Measurements from ENCODE around the gene IDH2. TPM values are rescaled to one million over a fixed set of nuclear protein-coding genes. Genes with fewer than 3 reads are reported as not detected.
"Not testable (repeated sequence)": the region's sequence is repeated elsewhere in the genome, so short reads cannot be mapped to it uniquely, and the experiment has no call there.

The IDH2 gene
- 10 to 100 TPM; 45.0 to 48.8 TPM for total RNA-seq
- 37.8 to 52.3 reads per million in 2 donors for total RNA-seq

DNA sequence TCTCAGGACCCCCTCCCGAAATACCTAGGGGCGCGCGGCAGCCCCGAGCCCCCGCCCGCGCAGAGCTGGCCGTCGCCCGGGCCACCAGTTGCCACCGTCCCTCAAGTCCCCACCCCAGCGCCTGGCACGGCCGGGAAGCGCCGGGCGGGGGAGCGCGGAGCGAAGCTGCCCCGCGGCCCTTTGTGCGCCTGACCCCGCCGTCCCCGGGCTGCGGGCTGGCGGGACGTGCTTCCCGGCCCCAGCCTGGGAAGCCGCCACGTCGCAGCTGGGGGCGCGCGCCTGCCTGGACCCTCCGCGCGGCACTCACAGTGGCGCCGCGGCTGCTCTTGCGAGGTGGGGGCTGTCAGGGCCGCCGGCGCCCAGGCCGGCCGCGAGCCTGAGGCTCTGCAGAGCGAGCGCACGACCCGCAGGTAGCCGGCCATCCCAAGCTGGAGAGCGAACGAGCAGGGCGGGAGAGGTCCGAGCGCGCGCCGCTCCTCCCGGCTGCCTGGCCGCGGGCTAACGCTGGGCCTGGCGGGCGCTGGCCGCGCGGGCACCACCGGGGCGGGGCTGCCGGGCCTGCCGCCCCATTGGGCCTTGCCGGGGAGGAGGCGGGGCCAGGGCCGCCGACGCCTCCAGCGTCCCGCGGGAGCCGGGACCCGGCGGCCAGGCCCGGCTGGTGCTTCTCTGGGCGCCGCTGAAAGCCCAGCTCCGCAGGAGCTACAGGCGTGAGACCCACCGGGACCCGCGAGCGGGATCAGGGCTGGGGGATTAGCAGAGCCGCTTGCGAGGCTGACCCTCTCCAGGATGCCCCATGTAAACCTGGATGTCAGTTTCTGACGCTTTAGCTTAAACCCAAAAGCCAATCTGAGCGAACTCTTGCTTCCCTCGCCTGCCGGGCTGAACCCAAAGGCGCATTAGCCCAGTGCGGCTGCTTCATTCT is at the start of gene IDH2:
IDH2 (minus strand) TSS at position 500 of the 922 bp plus-strand sequence; CDS start at position 422, 78 bp downstream.
- Mint-ChIP-seq H3K4me1 (peaks cover 43% of the 10 kb centered on the region), H3K27me3 (no peaks in the 10 kb centered on the region), H3K27ac (peak within 1 kb of the TSS; percentile 98), H3K36me3 (ENCODE audit: low read depth) (no peaks in the 10 kb centered on the region), H3K4me3 (peak within 1 kb of the TSS; percentile 88)
- ATAC-seq (peak; percentile 81), DNase-seq (peak; percentile 57 to 76 (median 68))
- H3K9me3 ChIP-seq (ENCODE audit: control insufficient read depth, low read length, poor library complexity, severe bottlenecking): no peaks in the 10 kb centered on the region

DNA sequence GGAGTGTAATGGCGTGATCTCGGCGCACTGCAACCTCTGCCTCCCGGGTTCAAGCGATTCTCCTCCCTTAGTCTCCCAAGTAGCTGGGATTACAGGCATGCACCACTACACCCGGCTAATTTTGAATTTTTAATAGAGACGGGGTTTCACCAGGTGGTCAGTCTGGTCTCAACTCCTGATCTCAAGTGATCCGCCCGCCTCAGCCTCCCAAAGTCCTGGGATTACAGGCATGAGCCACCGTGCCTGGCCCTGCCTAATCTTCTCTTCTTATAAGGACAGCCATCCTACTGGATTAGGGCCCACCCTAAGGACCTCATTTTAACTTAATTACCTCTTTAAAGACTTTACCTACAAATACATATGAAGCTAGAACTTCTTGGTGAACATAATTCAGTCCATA is 48.3 kb upstream of the IDH2 start:
- DNase-seq; H3K4me1 Mint-ChIP-seq; H3K36me3 Mint-ChIP-seq (ENCODE audit: low read depth); ATAC-seq; H3K4me3 Mint-ChIP-seq; H3K27ac Mint-ChIP-seq; H3K9me3 ChIP-seq (ENCODE audit: control insufficient read depth, low read length, poor library complexity, severe bottlenecking); H3K27me3 Mint-ChIP-seq: not testable (repeated sequence)

GRCh38 chr15:90149609-90150340 is 47.5 kb upstream of the IDH2 start:
- ATAC-seq (no peak), DNase-seq (no peak)
- Mint-ChIP-seq H3K27ac (no peak overlapping the region), H3K36me3 (ENCODE audit: low read depth) (no peaks in the 10 kb centered on the region), H3K4me1 (peaks cover 4% of the 10 kb centered on the region), H3K27me3 (no peaks in the 10 kb centered on the region), H3K4me3 (no peak overlapping the region)
- H3K9me3 ChIP-seq (ENCODE audit: control insufficient read depth, low read length, poor library complexity, severe bottlenecking): no peaks in the 10 kb centered on the region

GRCh38 chr15:90146198-90146761 is 44.0 kb upstream of the IDH2 start:
- not testable (repeated sequence) for H3K27me3 Mint-ChIP-seq; H3K9me3 ChIP-seq (ENCODE audit: control insufficient read depth, low read length, poor library complexity, severe bottlenecking); ATAC-seq; H3K4me1 Mint-ChIP-seq; DNase-seq; H3K4me3 Mint-ChIP-seq; H3K36me3 Mint-ChIP-seq (ENCODE audit: low read depth); H3K27ac Mint-ChIP-seq

GRCh38 chr15:90145761-90146160 is 43.5 kb upstream of the IDH2 start:
- ATAC-seq: no peak

DNA sequence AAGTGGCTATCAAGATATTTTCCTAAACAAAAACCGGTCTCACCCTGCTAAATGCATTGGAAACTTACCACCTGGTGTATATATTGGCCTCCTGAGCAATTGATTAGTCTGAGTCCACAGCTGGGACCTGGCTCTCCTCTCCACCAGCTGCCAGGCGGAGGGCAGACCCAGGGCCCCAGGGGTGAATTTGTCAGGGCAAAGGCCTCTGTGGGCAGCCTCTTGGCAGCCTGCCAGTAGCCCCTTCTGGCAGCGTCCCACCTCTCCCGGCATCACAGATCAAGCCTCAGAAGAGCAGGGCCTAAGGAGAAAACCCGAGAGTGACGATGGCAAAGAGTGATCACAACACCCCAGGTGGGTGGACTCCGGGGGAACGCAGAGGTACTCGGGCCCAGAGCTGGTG is 43.0 kb upstream of the IDH2 start:
- DNase-seq (no peak), ATAC-seq (no peak)
- no peak overlapping the region for H3K27ac Mint-ChIP-seq
- no peaks in the 10 kb centered on the region for H3K36me3 Mint-ChIP-seq (ENCODE audit: low read depth)
- H3K9me3 ChIP-seq (ENCODE audit: control insufficient read depth, low read length, poor library complexity, severe bottlenecking): no peaks in the 10 kb centered on the region
- H3K27me3 Mint-ChIP-seq: no peaks in the 10 kb centered on the region
- peaks cover 12% of the 10 kb centered on the region for H3K4me1 Mint-ChIP-seq
- no peak overlapping the region for H3K4me3 Mint-ChIP-seq

More at GRCh38 chr15:90145761-90146160, 43.5 kb upstream of the IDH2 start:
- Mint-ChIP-seq H3K27me3 (no peaks in the 10 kb centered on the region), H3K36me3 (ENCODE audit: low read depth) (no peaks in the 10 kb centered on the region), H3K4me3 (no peak overlapping the region), H3K27ac (no peak overlapping the region), H3K4me1 (peaks cover 12% of the 10 kb centered on the region)
- no peak for DNase-seq
- H3K9me3 ChIP-seq (ENCODE audit: control insufficient read depth, low read length, poor library complexity, severe bottlenecking): no peaks in the 10 kb centered on the region

GRCh38 chr15:90143166-90143655 is 40.9 kb upstream of the IDH2 start:
- H3K4me3 Mint-ChIP-seq: no peak overlapping the region
- H3K4me1 Mint-ChIP-seq: peaks cover 17% of the 10 kb centered on the region
- H3K9me3 ChIP-seq (ENCODE audit: control insufficient read depth, low read length, poor library complexity, severe bottlenecking): peaks cover 5% of the 10 kb centered on the region
- ATAC-seq (peak; percentile 76), DNase-seq (peak; percentile 32 to 56 (median 34))
- H3K27me3 Mint-ChIP-seq: no peaks in the 10 kb centered on the region
- H3K27ac Mint-ChIP-seq: peak overlapping the region; percentile 76
- H3K36me3 Mint-ChIP-seq (ENCODE audit: low read depth): no peaks in the 10 kb centered on the region

- H3K27ac Mint-ChIP-seq: peak overlapping the region; percentile 76
- H3K27me3 Mint-ChIP-seq: no peaks in the 10 kb centered on the region
- peak; percentile 93 for ATAC-seq
- H3K4me1 Mint-ChIP-seq: peaks cover 17% of the 10 kb centered on the region
- peaks cover 5% of the 10 kb centered on the region for H3K9me3 ChIP-seq (ENCODE audit: control insufficient read depth, low read length, poor library complexity, severe bottlenecking)
- no peaks in the 10 kb centered on the region for H3K36me3 Mint-ChIP-seq (ENCODE audit: low read depth)
- H3K4me3 Mint-ChIP-seq: peak overlapping the region; percentile 58
- peak in 2 of 3 donors; percentile 36 to 37 for DNase-seq
Measured at GRCh38 chr15:90142216-90143165, 40.2 kb upstream of the IDH2 start.

DNA sequence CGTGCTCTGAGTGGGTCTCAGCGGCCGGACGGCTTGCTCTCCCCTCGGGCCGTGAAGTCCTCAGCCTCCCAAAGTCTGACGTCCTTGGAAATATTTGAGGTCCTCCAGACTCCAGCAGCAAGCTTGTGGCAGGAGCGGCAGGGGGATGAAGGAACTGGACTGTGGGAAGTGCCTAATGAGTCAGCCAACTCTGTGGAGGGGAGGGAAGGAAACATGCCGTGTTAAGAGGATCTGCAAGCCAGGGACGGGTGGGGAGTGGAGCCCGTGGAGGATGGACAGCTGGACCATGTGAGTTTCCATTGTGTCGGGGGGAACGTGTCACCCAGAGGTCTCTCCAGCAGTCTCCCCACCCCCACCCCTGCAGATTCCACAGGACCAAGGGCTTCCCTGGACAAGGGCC is 39.4 kb upstream of the IDH2 start:
- Mint-ChIP-seq H3K27me3 (no peaks in the 10 kb centered on the region), H3K36me3 (ENCODE audit: low read depth) (no peaks in the 10 kb centered on the region), H3K4me3 (peak overlapping the region; percentile 58), H3K4me1 (peaks cover 17% of the 10 kb centered on the region), H3K27ac (peak overlapping the region; percentile 76)
- DNase-seq: no peak
- peaks cover 5% of the 10 kb centered on the region for H3K9me3 ChIP-seq (ENCODE audit: control insufficient read depth, low read length, poor library complexity, severe bottlenecking)
- no peak for ATAC-seq

DNA sequence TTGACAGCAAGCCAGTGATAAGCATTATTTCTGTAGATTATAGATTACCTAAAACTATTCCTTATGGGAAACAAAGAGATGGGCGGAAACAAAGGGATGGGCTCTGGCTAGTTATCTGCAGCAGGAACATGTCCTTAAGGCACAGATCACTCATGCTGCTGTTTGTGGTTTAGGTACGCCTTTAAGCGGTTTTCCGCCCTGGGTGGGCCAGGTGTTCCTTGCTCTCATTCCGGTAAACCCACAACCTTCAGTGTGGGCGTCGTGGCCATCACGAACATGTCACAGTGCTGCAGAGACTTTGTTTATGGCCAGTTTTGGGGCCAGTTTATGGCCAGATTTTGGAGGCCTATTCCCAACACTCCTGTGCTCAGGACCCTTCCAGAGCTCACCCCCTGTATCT is 37.3 kb upstream of the IDH2 start:
- not testable (repeated sequence) for H3K9me3 ChIP-seq (ENCODE audit: control insufficient read depth, low read length, poor library complexity, severe bottlenecking); H3K4me3 Mint-ChIP-seq; DNase-seq; H3K36me3 Mint-ChIP-seq (ENCODE audit: low read depth); ATAC-seq; H3K27ac Mint-ChIP-seq; H3K27me3 Mint-ChIP-seq
- H3K4me1 Mint-ChIP-seq: peaks cover 15% of the 10 kb centered on the region

GRCh38 chr15:90138071-90138833 is 36.0 kb upstream of the IDH2 start:
- Mint-ChIP-seq H3K27me3 (no peaks in the 10 kb centered on the region), H3K4me3 (no peak overlapping the region), H3K4me1 (peaks cover 16% of the 10 kb centered on the region), H3K36me3 (ENCODE audit: low read depth) (peaks cover 6% of the 10 kb centered on the region), H3K27ac (no peak overlapping the region)
- peaks cover 5% of the 10 kb centered on the region for H3K9me3 ChIP-seq (ENCODE audit: control insufficient read depth, low read length, poor library complexity, severe bottlenecking)
- DNase-seq (no peak), ATAC-seq (no peak)

DNA sequence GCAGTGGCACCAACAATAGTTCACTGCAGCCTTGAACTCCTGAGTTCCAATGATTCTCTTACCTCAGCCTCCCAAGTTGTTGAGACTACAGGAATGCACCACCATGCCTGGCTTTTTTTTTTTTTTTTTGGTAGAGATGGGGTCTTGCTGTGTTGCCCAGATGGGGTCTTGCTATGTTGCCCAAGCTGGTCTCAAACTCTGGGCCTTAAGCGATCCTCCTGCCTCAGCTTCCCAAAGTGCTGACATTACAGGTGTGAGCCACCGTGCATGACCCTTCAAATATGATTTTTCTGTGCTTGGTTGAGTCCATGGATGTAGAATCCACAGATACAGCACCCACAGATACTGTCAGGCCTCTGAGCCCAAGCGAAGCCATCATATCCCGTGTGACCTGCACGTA is 30.2 kb upstream of the IDH2 start:
- no peak for ATAC-seq
- no peak overlapping the region for H3K4me3 Mint-ChIP-seq

More for the DNA sequence above, 30.2 kb upstream of the IDH2 start:
- Mint-ChIP-seq H3K27ac (no peak overlapping the region), H3K4me1 (peaks cover 4% of the 10 kb centered on the region), H3K36me3 (ENCODE audit: low read depth) (peaks cover 9% of the 10 kb centered on the region), H3K27me3 (peaks cover 8% of the 10 kb centered on the region)
- no peaks in the 10 kb centered on the region for H3K9me3 ChIP-seq (ENCODE audit: control insufficient read depth, low read length, poor library complexity, severe bottlenecking)
- no peak for DNase-seq
